GM12878 (cell line): Measurements from ENCODE around the gene SFN. TPM values are rescaled to one million over a fixed set of nuclear protein-coding genes. Genes with fewer than 3 reads are reported as not detected.
A peak's percentile ranks its signal among the peaks of the same experiment; 100 is the strongest.

Source experiments
- BHLHE40 ChIP-seq, 2 experiments: fragments of 450-650 bp in 1 of 2; IDR thresholded peaks; 2 replicates each; pipeline ENCODE4 v1.6.1; 2011 to 2017; ENCODE audit warnings: low read depth in 2 of 2, borderline replicate concordance in 1 of 2, improper control_type of control experiment in 1 of 2, low read length in 1 of 2, mild to moderate bottlenecking in 1 of 2
- CHD1 ChIP-seq: IDR thresholded peaks from 2 replicates; pipeline ENCODE4 v1.6.1; 2012; ENCODE audit warnings: low read depth, low read length, improper control_type of control experiment
- CHD4 ChIP-seq: fragments of 200-600 bp; sonication (generic); IDR thresholded peaks from 2 replicates; pipeline ENCODE4 v1.6.1; 2016; ENCODE audit warnings: mild to moderate bottlenecking
- DPF2 ChIP-seq: fragments of 450-650 bp; IDR thresholded peaks from 2 replicates; pipeline ENCODE4 v1.6.1; 2017; ENCODE audit warnings: mild to moderate bottlenecking
- GATAD2B ChIP-seq: fragments of 450-650 bp; conservative IDR thresholded peaks from 2 replicates; pipeline ENCODE4 v1.6.1; 2017; ENCODE audit warnings: low read depth, mild to moderate bottlenecking, moderate library complexity
- IKZF2 ChIP-seq, 2 experiments: fragments of 450-650 bp; IDR thresholded peaks; 2 replicates each; pipeline ENCODE4 v1.6.1; 2017; ENCODE audit warnings: mild to moderate bottlenecking in 2 of 2, moderate library complexity in 2 of 2
- KDM1A ChIP-seq: fragments of 200-600 bp; sonication (generic); IDR thresholded peaks from 2 replicates; pipeline ENCODE4 v1.6.1; 2016; ENCODE audit warnings: borderline replicate concordance
- MYC ChIP-seq: IDR thresholded peaks from 2 replicates; pipeline ENCODE4 v1.6.1; 2011; ENCODE audit warnings: mild to moderate bottlenecking, low read length, moderate library complexity, inconsistent platforms; ENCODE audit not compliant: insufficient read depth, insufficient replicate concordance, insufficient read length, severe bottlenecking
- NR2F1 ChIP-seq: fragments of 450-650 bp; conservative IDR thresholded peaks from 2 replicates; pipeline ENCODE4 v1.6.1; 2017; ENCODE audit warnings: mild to moderate bottlenecking
- RB1 ChIP-seq: fragments of 450-650 bp; formaldehyde crosslinking; IDR thresholded peaks from 2 replicates; pipeline ENCODE4 v1.6.1; 2017; ENCODE audit warnings: mild to moderate bottlenecking, borderline replicate concordance
- RBBP5 ChIP-seq: fragments of 200-600 bp; sonication (generic); conservative IDR thresholded peaks from 2 replicates; pipeline ENCODE4 v1.6.1; 2016
- RELA ChIP-seq: fragments of 450-650 bp; IDR thresholded peaks from 2 replicates; pipeline ENCODE4 v1.8.0; 2014; ENCODE audit warnings: borderline replicate concordance; ENCODE audit not compliant: partially characterized antibody
- SMARCA5 ChIP-seq: fragments of 450-650 bp; IDR thresholded peaks from 2 replicates; pipeline ENCODE4 v1.6.1; 2017; ENCODE audit warnings: mild to moderate bottlenecking
- SRF ChIP-seq, 2 experiments: IDR thresholded peaks; 2 replicates each; pipeline ENCODE4 v1.6.1; 2011; ENCODE audit warnings: low read depth in 2 of 2, low read length in 2 of 2, mild to moderate bottlenecking in 1 of 2, moderate library complexity in 1 of 2
- TAF1 ChIP-seq: IDR thresholded peaks from 2 replicates; pipeline ENCODE4 v1.6.1; 2011; ENCODE audit warnings: mild to moderate bottlenecking, low read depth, low read length, borderline replicate concordance
- YY1 ChIP-seq: IDR thresholded peaks from 2 replicates; pipeline ENCODE4 v1.6.1; 2011; ENCODE audit warnings: low read depth, mild to moderate bottlenecking, low read length
- ZNF217 ChIP-seq: fragments of 450-650 bp; IDR thresholded peaks from 2 replicates; pipeline ENCODE4 v1.6.1; 2017; ENCODE audit warnings: antibody characterized with exemption, mild to moderate bottlenecking
- ZSCAN29 ChIP-seq: fragments of 450-650 bp; IDR thresholded peaks from 2 replicates; pipeline ENCODE4 v1.6.1; 2017; ENCODE audit warnings: mild to moderate bottlenecking, moderate library complexity
- polyA plus RNA-seq, 11 experiments: library from polyadenylated mRNA; depleted of rRNA in 4 of 11; unstranded in 6 of 11; stranded (reverse) in 5 of 11; fragments of >200 nt; fragmentation: Nextera tagmentation in 4 of 11; fragmentation: Illumina TruSeq in 1 of 11; extraction: Ambion mirVana in 4 of 11; extraction: Trizol in 1 of 11; gene quantifications; 1 replicate in 1 of 11; 2 replicates in 10 of 11; pipeline versions ENCODE4 v1.2.1 to v1.2.3, GENCODE V29; 2011 to 2016; ENCODE audit warnings: inconsistent platforms in 2 of 11, missing spikeins in 2 of 11, low read depth in 1 of 11
- total RNA-seq, 4 experiments: library from RNA; depleted of rRNA in 3 of 4; stranded (reverse); fragments of >200 nt in 3 of 4; fragmentation: Illumina TruSeq in 1 of 4; extraction: Trizol in 1 of 4; gene quantifications; 2 replicates each; pipeline versions ENCODE4 v1.2.1 to v1.2.3, GENCODE V29; 2013 to 2021
- TF ChIP-seq, protein P1 (sequence below): fragments of 450-650 bp; IDR thresholded peaks from 2 replicates; pipeline ENCODE4 v1.6.1; 2016; ENCODE audit warnings: mild to moderate bottlenecking, moderate library complexity, borderline replicate concordance
- TF ChIP-seq, protein P2 (sequence below), 3 experiments: IDR thresholded peaks in 2 of 3; conservative IDR thresholded peaks in 1 of 3; 2 replicates each; pipeline ENCODE4 v1.5.1; 2011; ENCODE audit warnings: low read depth in 3 of 3, low read length in 3 of 3, mild to moderate bottlenecking in 3 of 3, control low read depth in 2 of 3, moderate library complexity in 2 of 3, inconsistent platforms in 1 of 3, mixed read lengths in 1 of 3; ENCODE audit not compliant: control insufficient read depth in 2 of 3, insufficient read depth in 1 of 3; ENCODE audit errors: extremely low read depth in 1 of 3
- TF ChIP-seq, protein P3 (sequence below): IDR thresholded peaks from 2 replicates; pipeline ENCODE4 v1.6.1; 2012; ENCODE audit warnings: low read depth, low read length, improper control_type of control experiment

SFN gene
- total and polyA plus RNA-seq, 10 of the 15 experiments (the other 5 are each of a cell fraction or from before 2014, with no cell fraction given) = 0.19 to 2.9 (median 1.0) TPM

DNA sequence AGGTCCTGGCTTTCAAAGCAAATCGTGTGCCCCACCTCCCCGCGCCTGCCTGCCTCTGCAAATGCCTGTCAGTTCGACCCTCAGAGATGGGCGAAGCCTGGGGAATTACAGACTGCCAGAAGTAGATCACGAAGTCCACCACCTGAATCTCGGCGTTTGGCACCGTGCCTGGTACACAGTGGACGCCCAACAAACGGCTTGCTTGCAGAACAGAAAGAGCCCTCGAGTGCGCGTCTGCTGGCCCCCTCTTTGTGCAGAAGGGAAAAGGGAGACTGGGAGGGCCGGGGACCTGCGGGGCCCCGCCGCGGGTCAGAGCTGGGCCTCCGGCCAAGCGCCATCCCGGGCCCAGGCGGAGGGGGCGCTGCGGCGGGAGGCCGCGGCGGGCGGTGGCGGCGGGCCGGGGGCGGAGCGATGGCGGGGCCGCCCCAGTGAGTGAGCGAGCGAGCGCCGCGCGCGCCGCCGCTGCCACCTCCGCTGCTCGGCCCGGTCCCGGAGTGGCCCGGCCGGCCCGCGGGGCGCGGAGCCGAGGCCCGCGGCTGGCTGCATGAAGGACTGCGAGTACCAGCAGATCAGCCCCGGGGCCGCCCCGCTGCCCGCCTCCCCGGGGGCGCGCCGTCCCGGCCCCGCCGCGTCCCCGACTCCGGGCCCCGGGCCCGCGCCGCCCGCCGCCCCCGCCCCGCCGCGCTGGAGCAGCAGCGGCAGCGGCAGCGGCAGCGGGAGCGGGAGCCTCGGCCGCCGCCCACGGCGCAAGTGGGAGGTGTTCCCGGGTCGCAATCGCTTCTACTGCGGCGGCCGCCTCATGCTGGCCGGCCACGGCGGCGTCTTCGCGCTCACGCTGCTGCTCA is 36.5 kb upstream of the SFN start, which contains the start of gene ZDHHC18 (continued):
- TF ChIP-seq ZSCAN29 = 0 out of 2 replicates have a peak, but pooled peaks have one; percentile 31
- 0 out of 2 replicates have a peak, but pooled peaks have one; percentile 35 for TF ChIP-seq ZNF217
- TF ChIP-seq MYC = peak; percentile 23
- TF ChIP-seq BHLHE40 (IDR thresholded peaks at IDR 0.05; ENCODE audit: borderline replicate concordance in 1 of 2, low read depth in 2 of 2, low read length in 1 of 2) = peak in 1 of 2 experiments; percentile 46; a peak in 2 of 4 replicates
- 0 out of 4 replicates have a peak, but pooled peaks of 1 of the 2 experiments have one; percentile 14 for TF ChIP-seq IKZF2 (IDR thresholded peaks at IDR 0.05)
- TF ChIP-seq RELA = peak; percentile 19
- TF ChIP-seq SMARCA5 = peak; percentile 96
- no peak for TF ChIP-seq CHD1
- TF ChIP-seq SRF (IDR thresholded peaks at IDR 0.05; ENCODE audit: low read depth in 2 of 2, low read length in 2 of 2) = 0 out of 4 replicates have a peak, but pooled peaks of 1 of the 2 experiments have one; percentile 4
- TF ChIP-seq RBBP5 = no peak
- TF ChIP-seq CHD4 = no peak
- TF ChIP-seq NR2F1 = peak; percentile 65
- TF ChIP-seq, protein P1, sequence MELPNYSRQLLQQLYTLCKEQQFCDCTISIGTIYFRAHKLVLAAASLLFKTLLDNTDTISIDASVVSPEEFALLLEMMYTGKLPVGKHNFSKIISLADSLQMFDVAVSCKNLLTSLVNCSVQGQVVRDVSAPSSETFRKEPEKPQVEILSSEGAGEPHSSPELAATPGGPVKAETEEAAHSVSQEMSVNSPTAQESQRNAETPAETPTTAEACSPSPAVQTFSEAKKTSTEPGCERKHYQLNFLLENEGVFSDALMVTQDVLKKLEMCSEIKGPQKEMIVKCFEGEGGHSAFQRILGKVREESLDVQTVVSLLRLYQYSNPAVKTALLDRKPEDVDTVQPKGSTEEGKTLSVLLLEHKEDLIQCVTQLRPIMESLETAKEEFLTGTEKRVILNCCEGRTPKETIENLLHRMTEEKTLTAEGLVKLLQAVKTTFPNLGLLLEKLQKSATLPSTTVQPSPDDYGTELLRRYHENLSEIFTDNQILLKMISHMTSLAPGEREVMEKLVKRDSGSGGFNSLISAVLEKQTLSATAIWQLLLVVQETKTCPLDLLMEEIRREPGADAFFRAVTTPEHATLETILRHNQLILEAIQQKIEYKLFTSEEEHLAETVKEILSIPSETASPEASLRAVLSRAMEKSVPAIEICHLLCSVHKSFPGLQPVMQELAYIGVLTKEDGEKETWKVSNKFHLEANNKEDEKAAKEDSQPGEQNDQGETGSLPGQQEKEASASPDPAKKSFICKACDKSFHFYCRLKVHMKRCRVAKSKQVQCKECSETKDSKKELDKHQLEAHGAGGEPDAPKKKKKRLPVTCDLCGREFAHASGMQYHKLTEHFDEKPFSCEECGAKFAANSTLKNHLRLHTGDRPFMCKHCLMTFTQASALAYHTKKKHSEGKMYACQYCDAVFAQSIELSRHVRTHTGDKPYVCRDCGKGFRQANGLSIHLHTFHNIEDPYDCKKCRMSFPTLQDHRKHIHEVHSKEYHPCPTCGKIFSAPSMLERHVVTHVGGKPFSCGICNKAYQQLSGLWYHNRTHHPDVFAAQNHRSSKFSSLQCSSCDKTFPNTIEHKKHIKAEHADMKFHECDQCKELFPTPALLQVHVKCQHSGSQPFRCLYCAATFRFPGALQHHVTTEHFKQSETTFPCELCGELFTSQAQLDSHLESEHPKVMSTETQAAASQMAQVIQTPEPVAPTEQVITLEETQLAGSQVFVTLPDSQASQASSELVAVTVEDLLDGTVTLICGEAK = peak; percentile 42; the same call in 1 of the 2 replicates
- peak; percentile 42; the same call in 1 of the 2 replicates for TF ChIP-seq DPF2
- TF ChIP-seq, protein P2, sequence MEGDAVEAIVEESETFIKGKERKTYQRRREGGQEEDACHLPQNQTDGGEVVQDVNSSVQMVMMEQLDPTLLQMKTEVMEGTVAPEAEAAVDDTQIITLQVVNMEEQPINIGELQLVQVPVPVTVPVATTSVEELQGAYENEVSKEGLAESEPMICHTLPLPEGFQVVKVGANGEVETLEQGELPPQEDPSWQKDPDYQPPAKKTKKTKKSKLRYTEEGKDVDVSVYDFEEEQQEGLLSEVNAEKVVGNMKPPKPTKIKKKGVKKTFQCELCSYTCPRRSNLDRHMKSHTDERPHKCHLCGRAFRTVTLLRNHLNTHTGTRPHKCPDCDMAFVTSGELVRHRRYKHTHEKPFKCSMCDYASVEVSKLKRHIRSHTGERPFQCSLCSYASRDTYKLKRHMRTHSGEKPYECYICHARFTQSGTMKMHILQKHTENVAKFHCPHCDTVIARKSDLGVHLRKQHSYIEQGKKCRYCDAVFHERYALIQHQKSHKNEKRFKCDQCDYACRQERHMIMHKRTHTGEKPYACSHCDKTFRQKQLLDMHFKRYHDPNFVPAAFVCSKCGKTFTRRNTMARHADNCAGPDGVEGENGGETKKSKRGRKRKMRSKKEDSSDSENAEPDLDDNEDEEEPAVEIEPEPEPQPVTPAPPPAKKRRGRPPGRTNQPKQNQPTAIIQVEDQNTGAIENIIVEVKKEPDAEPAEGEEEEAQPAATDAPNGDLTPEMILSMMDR (IDR thresholded peaks at IDR 0.05 in 2 of 3, conservative IDR thresholded peaks at IDR 0.05 in 1 of 3; ENCODE audit: control insufficient read depth in 2 of 3, extremely low read depth in 1 of 3, insufficient read depth in 1 of 3, low read depth in 3 of 3, low read length in 3 of 3) = peak; percentile 31 to 64 (median 54); a peak in 5 of 6 replicates
- peak; percentile 85 for TF ChIP-seq YY1
- peak; percentile 71; the same call in 1 of the 2 replicates for TF ChIP-seq RB1
- TF ChIP-seq, protein P3, sequence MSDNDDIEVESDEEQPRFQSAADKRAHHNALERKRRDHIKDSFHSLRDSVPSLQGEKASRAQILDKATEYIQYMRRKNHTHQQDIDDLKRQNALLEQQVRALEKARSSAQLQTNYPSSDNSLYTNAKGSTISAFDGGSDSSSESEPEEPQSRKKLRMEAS = no peak
- TF ChIP-seq KDM1A = no peak
- peak; percentile 71; the same call in 1 of the 2 replicates for TF ChIP-seq GATAD2B
- TF ChIP-seq TAF1 = peak; percentile 55; the same call in 1 of the 2 replicates
